Urinary bladder (tissue), 4 donors: ENCODE measurements around the gene ACIN1. TPM values are rescaled to one million over a fixed set of nuclear protein-coding genes. Genes with fewer than 3 reads are reported as not detected.
A peak's percentile ranks its signal among the peaks of the same experiment; 100 is the strongest.

Experiments used
- DNase-seq: peaks from one replicate; pipeline ENCODE4 v3.0.0-alpha.2; 2015; ENCODE audit errors: extremely low spot score
- H3K27ac ChIP-seq: one replicate; pipeline ENCODE4 v1.5.1; 2013; ENCODE audit warnings: low read depth, mild to moderate bottlenecking, moderate library complexity
- H3K36me3 ChIP-seq: one replicate; pipeline ENCODE4 v1.6.1; 2013; ENCODE audit warnings: mild to moderate bottlenecking, moderate library complexity; ENCODE audit not compliant: insufficient read depth
- H3K4me1 ChIP-seq: one replicate; pipeline ENCODE4 v1.6.1; 2013; ENCODE audit warnings: mild to moderate bottlenecking, moderate library complexity; ENCODE audit not compliant: insufficient read depth
- H3K4me3 ChIP-seq: one replicate; pipeline ENCODE4 v1.5.1; 2013; ENCODE audit warnings: low read depth, low read length
- WGBS: extraction: QIAGEN DNeasy Blood & Tissue Kit; methylation state at CpG from one replicate; pipeline ENCODE4 v1.1.7; 2013; 5-methylcytosine and 5-hydroxymethylcytosine counted together
- polyA plus RNA-seq: library from polyadenylated mRNA; stranded (reverse); fragments of 200-250 nt; gene quantifications from one replicate; pipeline ENCODE4 v1.2.3, GENCODE V29; 2013
- total RNA-seq: library from RNA; depleted of rRNA; stranded (reverse); fragments of >200 nt; gene quantifications from one replicate; pipeline ENCODE4 v1.2.3, GENCODE V29; 2014
- donor health status: healthy with polysubstance abuse.
- donor health status: healthy.

The ACIN1 gene
- total and polyA plus RNA-seq, 2 donors, result 82.2 to 87.9 TPM

- DNase-seq, result no peak
- H3K4me3 ChIP-seq, result no peak overlapping the region
- no peak overlapping the region for H3K27ac ChIP-seq
- WGBS, result 87% methylated on average over 32 of the region's 32 CpGs
- no peaks in the 10 kb centered on the region for H3K4me1 ChIP-seq
- H3K36me3 ChIP-seq, result peaks cover 7% of the 10 kb centered on the region
These were observed 36.1 kb downstream of the ACIN1 start for GRCh38 chr14:23058654-23059504.

- Histone ChIP-seq H3K36me3 (peaks cover 7% of the 10 kb centered on the region), H3K27ac (peak overlapping the region; percentile 12), H3K4me1 (no peaks in the 10 kb centered on the region), H3K4me3 (peak overlapping the region; percentile 68)
- WGBS, result under 1% methylated on average over 51 of the region's 51 CpGs
- DNase-seq, result peak; percentile 78
These were observed 36.9 kb downstream of the ACIN1 start for GRCh38 chr14:23057757-23058653.

- DNase-seq, result peak; percentile 43
- Histone ChIP-seq H3K27ac (peak within 1 kb of the TSS; percentile 12), H3K36me3 (peaks cover 4% of the 10 kb centered on the region), H3K4me3 (peak within 1 kb of the TSS; percentile 68), H3K4me1 (no peaks in the 10 kb centered on the region)
- 2% methylated on average over 73 of the region's 73 CpGs for WGBS
These were observed 37.8 kb downstream of the ACIN1 start, which contains the start of gene CDH24 for GRCh38 chr14:23056956-23057756. Gene CDH24 (minus strand): TSS chr14:23057520. CDS start chr14:23055733, 1,787 bp downstream.

GRCh38 chr14:23056145-23056955 is 38.6 kb downstream of the ACIN1 start:
- Histone ChIP-seq H3K36me3 (peaks cover 3% of the 10 kb centered on the region), H3K4me1 (no peaks in the 10 kb centered on the region), H3K27ac (no peak overlapping the region), H3K4me3 (peak overlapping the region; percentile 68)
- no peak for DNase-seq
- 12% methylated on average over 17 of the region's 17 CpGs for WGBS

- DNase-seq, result no peak
- no peak overlapping the region for H3K27ac ChIP-seq
- 66% methylated on average over 6 of the region's 6 CpGs for WGBS
- no peak overlapping the region for H3K4me3 ChIP-seq
- no peaks in the 10 kb centered on the region for H3K36me3 ChIP-seq
- H3K4me1 ChIP-seq, result no peaks in the 10 kb centered on the region
These were observed 39.3 kb downstream of the ACIN1 start for GRCh38 chr14:23055621-23056144.

- Histone ChIP-seq H3K27ac (no peak overlapping the region), H3K4me3 (no peak overlapping the region), H3K36me3 (no peaks in the 10 kb centered on the region), H3K4me1 (no peaks in the 10 kb centered on the region)
- no peak for DNase-seq
- 98% methylated on average over 12 of the region's 12 CpGs for WGBS
These were observed 39.8 kb downstream of the ACIN1 start for GRCh38 chr14:23055147-23055550.

- Histone ChIP-seq H3K27ac (no peak overlapping the region), H3K4me3 (no peak overlapping the region), H3K4me1 (no peaks in the 10 kb centered on the region), H3K36me3 (no peaks in the 10 kb centered on the region)
- no peak for DNase-seq
- 77% methylated on average over 17 of the region's 17 CpGs for WGBS
These were observed 40.7 kb downstream of the ACIN1 start for GRCh38 chr14:23054000-23054811.

- WGBS, result 97% methylated on average over 10 of the region's 10 CpGs
- H3K4me1 ChIP-seq, result no peaks in the 10 kb centered on the region
- H3K36me3 ChIP-seq, result no peaks in the 10 kb centered on the region
These were observed 41.5 kb downstream of the ACIN1 start for GRCh38 chr14:23053426-23053825.

GRCh38 chr14:23052671-23053070 is 42.3 kb downstream of the ACIN1 start:
- 83% methylated on average over 3 of the region's 3 CpGs for WGBS

More at GRCh38 chr14:23053426-23053825, 41.5 kb downstream of the ACIN1 start:
- Histone ChIP-seq H3K27ac (no peak overlapping the region), H3K4me3 (no peak overlapping the region)
- DNase-seq, result no peak

GRCh38 chr14:23052182-23052623 is 42.7 kb downstream of the ACIN1 start:
- Histone ChIP-seq H3K4me3 (no peak overlapping the region), H3K27ac (no peak overlapping the region), H3K4me1 (no peaks in the 10 kb centered on the region), H3K36me3 (no peaks in the 10 kb centered on the region)
- DNase-seq, result no peak
- 71% methylated on average over 14 of the region's 14 CpGs for WGBS

More at GRCh38 chr14:23052671-23053070, 42.3 kb downstream of the ACIN1 start:
- no peaks in the 10 kb centered on the region for H3K4me1 ChIP-seq
- no peak overlapping the region for H3K27ac ChIP-seq
- no peak for DNase-seq
- no peaks in the 10 kb centered on the region for H3K36me3 ChIP-seq
- no peak overlapping the region for H3K4me3 ChIP-seq

- 80% methylated on average over 5 of the region's 5 CpGs for WGBS
- Histone ChIP-seq H3K4me3 (no peak overlapping the region), H3K4me1 (no peaks in the 10 kb centered on the region), H3K36me3 (no peaks in the 10 kb centered on the region), H3K27ac (no peak overlapping the region)
- DNase-seq, result no peak
These were observed 43.5 kb downstream of the ACIN1 start for GRCh38 chr14:23051141-23052057.
